Mammary epithelial cell (primary cell): Measurements from ENCODE around the gene PPP1R12B.
A peak's percentile ranks its signal among the peaks of the same experiment; 100 is the strongest.

Source experiments
- EZH2 ChIP-seq: IDR thresholded peaks from 2 replicates; pipeline ENCODE4 v1.6.1; 2012; ENCODE audit warnings: low read length, inconsistent platforms, borderline replicate concordance
- TF ChIP-seq, protein P1 (sequence below), 2 donors: IDR thresholded peaks in 1 of 2; conservative IDR thresholded peaks in 1 of 2; 2 replicates each; pipeline ENCODE4 v1.5.1; 2011 to 2012; ENCODE audit warnings: inconsistent platforms in 2 of 2, low read length in 2 of 2, mild to moderate bottlenecking in 2 of 2, control low read depth in 1 of 2, low read depth in 1 of 2; ENCODE audit not compliant: insufficient read depth in 1 of 2; ENCODE audit errors: extremely low read depth in 1 of 2

GRCh38 chr1:202625416-202626360, 277.2 kb downstream of the PPP1R12B start:
- TF ChIP-seq, protein P1, sequence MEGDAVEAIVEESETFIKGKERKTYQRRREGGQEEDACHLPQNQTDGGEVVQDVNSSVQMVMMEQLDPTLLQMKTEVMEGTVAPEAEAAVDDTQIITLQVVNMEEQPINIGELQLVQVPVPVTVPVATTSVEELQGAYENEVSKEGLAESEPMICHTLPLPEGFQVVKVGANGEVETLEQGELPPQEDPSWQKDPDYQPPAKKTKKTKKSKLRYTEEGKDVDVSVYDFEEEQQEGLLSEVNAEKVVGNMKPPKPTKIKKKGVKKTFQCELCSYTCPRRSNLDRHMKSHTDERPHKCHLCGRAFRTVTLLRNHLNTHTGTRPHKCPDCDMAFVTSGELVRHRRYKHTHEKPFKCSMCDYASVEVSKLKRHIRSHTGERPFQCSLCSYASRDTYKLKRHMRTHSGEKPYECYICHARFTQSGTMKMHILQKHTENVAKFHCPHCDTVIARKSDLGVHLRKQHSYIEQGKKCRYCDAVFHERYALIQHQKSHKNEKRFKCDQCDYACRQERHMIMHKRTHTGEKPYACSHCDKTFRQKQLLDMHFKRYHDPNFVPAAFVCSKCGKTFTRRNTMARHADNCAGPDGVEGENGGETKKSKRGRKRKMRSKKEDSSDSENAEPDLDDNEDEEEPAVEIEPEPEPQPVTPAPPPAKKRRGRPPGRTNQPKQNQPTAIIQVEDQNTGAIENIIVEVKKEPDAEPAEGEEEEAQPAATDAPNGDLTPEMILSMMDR (conservative IDR thresholded peaks at IDR 0.05 in 1 of 2, IDR thresholded peaks at IDR 0.05 in 1 of 2; ENCODE audit: extremely low read depth in 1 of 2, insufficient read depth in 1 of 2, low read depth in 1 of 2, low read length in 2 of 2) = peak; percentile 41 to 69
- TF ChIP-seq EZH2 = no peak
